Measurements from ENCODE around the gene GRAMD1A. TPM values are rescaled to one million over a fixed set of nuclear protein-coding genes. Genes with fewer than 3 reads are reported as not detected.

Gene GRAMD1A
- 23.9 and 27.3 TPM in 2 replicates for total RNA-seq

DNA sequence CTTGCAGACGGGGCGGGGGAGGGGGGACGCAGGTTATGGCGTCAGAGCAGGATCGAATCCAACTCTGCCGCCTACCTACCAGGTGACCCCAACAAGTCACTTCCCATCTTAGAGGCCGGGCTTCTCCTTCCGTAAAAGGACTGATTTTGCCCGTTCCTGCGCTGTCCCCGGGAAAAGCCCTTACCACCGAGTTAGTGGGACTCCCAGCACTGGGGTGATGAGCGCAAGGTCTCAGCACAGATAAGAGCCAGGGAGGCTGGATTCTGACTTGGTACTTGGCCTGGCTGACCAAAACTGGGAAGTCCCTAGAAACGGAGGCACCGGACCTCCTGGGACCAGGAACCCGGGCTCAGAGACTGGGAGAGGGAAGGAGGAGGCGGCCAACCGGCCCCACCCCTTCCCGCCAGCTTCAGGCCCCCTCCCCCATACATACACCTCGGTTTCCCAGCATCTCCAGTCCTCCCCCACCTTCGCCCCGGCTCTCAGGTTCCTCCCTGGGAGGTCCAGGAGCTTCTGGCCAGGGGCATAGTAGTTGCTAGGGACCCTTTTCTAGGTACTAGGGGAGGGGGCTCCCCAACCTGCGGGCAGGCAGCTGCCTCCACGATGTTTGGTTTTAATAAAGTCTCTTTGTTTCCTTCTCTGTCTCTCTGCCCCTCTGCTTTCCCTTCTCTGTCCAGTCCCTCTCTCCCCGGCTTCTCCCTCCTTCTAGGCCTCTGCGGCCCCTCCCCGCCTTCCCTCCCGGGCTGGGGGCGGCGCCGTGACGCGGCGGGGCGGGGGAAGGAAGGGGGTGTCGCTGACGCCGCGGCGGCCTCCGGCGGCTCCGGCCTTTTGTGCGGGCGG, at the start of gene GRAMD1A:
GRAMD1A (plus strand) TSS at position 826 of the 840 bp plus-strand sequence. CDS start 156 bp downstream, outside the sequence.

DNA sequence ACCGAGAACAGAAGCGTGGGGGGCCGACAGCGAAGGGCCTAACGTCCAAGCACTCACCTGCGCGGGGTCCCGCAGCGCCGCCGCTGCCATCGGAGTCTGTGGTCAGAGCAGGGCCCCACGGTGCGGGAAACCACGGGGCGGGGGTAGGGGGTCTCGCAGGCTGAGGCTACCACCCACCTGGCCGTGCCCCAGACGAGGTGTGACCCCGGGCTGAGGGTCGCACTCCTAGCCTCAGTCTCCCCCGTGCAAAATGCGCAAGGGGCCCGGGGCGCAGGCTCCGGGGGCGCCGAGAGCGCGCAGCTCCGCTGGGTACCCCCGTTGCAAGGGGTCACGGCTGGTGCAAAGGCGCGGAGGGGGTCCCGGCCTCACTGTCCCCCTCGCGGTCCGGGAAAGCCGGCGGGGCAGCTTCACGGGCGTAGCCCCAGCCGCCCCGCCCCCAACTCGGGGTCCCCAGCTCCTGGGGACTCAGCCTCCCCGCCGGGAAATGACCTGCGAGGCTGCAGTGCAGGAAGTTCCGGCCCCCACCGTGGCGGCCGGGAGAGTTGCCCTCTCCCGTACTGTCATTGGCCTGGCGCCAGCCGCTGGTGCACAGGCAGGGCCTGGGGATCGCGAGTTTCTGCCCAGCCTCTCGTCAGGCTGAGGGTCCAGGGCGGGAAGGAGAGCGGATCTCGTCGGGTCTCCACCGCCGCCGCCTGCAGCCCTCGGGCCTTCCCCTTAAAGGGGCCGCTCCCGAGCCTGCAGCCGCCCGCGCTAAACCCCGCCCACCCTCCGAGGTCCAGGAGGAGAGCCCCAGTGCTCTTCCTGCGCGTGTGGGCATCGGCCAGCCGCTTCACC, 36.3 kb upstream of the GRAMD1A start, which contains the start of gene ZNF792:
ZNF792 (minus strand) TSS at position 657 of the 834 bp plus-strand sequence; CDS start at position 90, 567 bp downstream.

DNA sequence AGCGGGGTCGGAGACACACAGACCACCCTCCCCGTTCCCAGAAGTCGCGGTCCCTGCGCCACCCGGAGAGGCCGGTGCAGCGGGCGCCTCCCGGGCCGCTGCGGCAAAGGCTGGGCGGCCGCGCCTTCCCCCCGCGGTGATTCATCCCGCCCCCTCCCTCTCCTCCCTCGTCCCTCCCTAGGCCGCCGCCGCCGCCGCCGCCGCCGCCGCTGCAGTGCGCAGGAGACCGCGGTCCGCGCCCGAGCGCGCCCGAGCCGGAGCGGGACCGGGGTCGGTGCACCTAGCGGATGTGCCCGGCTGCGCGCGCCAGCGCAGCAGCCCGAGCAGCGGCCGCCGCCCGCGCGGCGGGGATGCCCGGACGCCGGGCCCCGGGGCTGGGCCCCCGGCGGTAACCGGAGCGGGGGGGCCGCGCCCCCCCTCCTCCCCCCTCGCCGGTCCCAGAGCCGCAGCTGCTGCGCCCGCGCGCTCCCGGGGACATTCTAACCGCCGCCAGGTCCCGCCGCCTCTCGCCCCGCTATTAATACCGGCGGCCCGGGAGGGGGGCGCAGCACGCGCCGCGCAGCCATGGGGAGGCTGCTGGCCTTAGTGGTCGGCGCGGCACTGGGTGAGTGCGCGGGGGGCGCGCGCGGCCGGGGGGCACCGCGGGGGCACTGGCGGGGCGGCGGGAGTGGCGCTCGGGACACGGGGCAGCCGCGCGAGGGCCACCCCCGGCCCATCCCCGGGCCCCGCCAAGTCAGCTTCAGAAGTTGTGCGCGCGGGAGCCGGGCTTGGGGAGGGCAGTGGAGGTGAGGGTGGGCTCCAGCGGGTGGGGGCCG, 30.3 kb downstream of the GRAMD1A start, which contains the start of gene SCN1B:
SCN1B (plus strand) TSS at position 214 of the 815 bp plus-strand sequence; CDS start at position 565, 351 bp downstream.

DNA sequence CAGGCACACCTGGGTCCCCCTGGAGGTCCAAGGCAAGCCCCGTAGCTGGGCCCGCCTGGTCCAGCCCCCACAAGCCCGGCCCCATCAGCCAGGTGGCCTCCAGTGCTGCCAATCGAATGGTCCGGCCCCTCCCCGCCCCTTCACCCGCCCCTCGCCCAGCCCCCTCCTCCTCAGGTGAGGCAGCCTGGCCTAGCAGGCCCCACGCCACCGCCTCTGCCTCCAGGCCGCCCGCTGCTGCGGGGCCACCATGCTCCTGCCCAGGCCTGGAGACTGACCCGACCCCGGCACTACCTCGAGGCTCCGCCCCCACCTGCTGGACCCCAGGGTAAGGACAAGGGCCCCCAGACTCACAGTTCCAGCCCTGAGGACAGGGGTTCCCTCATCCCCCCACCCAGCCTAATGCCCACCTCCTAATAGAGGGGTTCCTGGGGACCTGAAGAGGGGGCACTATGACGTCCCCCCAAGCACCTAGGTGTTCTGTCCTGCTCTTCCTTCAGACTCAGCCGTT, 41.5 kb downstream of the GRAMD1A start, which contains the start of gene HPN:
HPN (plus strand) TSS at position 174 of the 508 bp plus-strand sequence. CDS start 786 bp downstream, outside the sequence.

Other genes starting within 250 kb of the GRAMD1A start
- 5.1 and 5.5 TPM in 2 replicates for gene ZNF599, start 227.1 kb upstream of the GRAMD1A start, total RNA-seq
- 3.7 and 4.5 TPM in 2 replicates for gene ZNF30, start 73.4 kb upstream of the GRAMD1A start, total RNA-seq
- 5.1 and 5.5 TPM in 2 replicates for gene ZNF792, start 36.1 kb upstream of the GRAMD1A start, total RNA-seq
- gene SCN1B, start 30.1 kb downstream of the GRAMD1A start, total RNA-seq: 17.2 and 17.6 TPM in 2 replicates
- 0.32 and 0.39 TPM in 2 replicates for gene HPN, start 41.4 kb downstream of the GRAMD1A start, total RNA-seq
- not detected in 2 replicates for gene FXYD3, start 115.5 kb downstream of the GRAMD1A start, total RNA-seq
- not detected in 2 replicates for gene LGI4, start 134.7 kb downstream of the GRAMD1A start, total RNA-seq
- 0.32 and 0.52 TPM in 2 replicates for gene FXYD1, start 138.5 kb downstream of the GRAMD1A start, total RNA-seq
- gene FXYD7, start 142.9 kb downstream of the GRAMD1A start, total RNA-seq: not detected in 2 replicates
- gene FXYD5, start 154.4 kb downstream of the GRAMD1A start, total RNA-seq: 46.0 and 64.4 TPM in 2 replicates
- gene FAM187B, start 228.4 kb downstream of the GRAMD1A start, total RNA-seq: not detected in 2 replicates
- gene LSR, start 248.7 kb downstream of the GRAMD1A start, total RNA-seq: 0.11 and 0.13 TPM in 2 replicates

Measured in articular chondrocyte of knee joint (primary cell).